HepG2 (cell line): ENCODE measurements around the gene ZDHHC7. TPM values are rescaled to one million over a fixed set of nuclear protein-coding genes. Genes with fewer than 3 reads are reported as not detected.
A peak's percentile ranks its signal among the peaks of the same experiment; 100 is the strongest.

Experiments used
- CAMTA2 ChIP-seq: sonication (generic); formaldehyde crosslinking; IDR thresholded peaks from 2 replicates; pipeline ENCODE4 v1.4.0; 2020; ENCODE audit warnings: mild to moderate bottlenecking, missing genetic modification reagents, borderline replicate concordance
- CEBPG ChIP-seq: IDR thresholded peaks from 2 replicates; pipeline ENCODE4 v1.6.1; 2016
- CERS6 ChIP-seq: sonication (generic); formaldehyde crosslinking; IDR thresholded peaks from 2 replicates; pipeline ENCODE4 v1.5.0; 2020; ENCODE audit warnings: missing genetic modification reagents
- GFI1 ChIP-seq: sonication (generic); formaldehyde crosslinking; IDR thresholded peaks from 2 replicates; pipeline ENCODE4 v1.5.0; 2020; ENCODE audit warnings: missing genetic modification reagents, mild to moderate bottlenecking, borderline replicate concordance
- HNRNPL ChIP-seq: fragments of 200-400 bp; formaldehyde crosslinking; IDR thresholded peaks from 2 replicates; pipeline ENCODE4 v1.6.1; 2017; ENCODE audit warnings: mild to moderate bottlenecking, low read depth, low read length
- MXD3 ChIP-seq: IDR thresholded peaks from 2 replicates; pipeline ENCODE4 v1.6.1; 2016; ENCODE audit warnings: mild to moderate bottlenecking, missing biosample characterization, missing genetic modification reagents
- NCOA1 ChIP-seq: sonication (generic); formaldehyde crosslinking; IDR thresholded peaks from 2 replicates; pipeline ENCODE4 v1.9.0; 2021; ENCODE audit warnings: missing genetic modification reagents
- SNAPC4 ChIP-seq: sonication (generic); formaldehyde crosslinking; IDR thresholded peaks from 2 replicates; pipeline ENCODE4 v1.4.0; 2020; ENCODE audit warnings: mild to moderate bottlenecking, missing genetic modification reagents
- SRY ChIP-seq: sonication (generic); formaldehyde crosslinking; IDR thresholded peaks from 2 replicates; pipeline ENCODE4 v1.8.0; 2022; ENCODE audit warnings: mild to moderate bottlenecking, missing genetic modification reagents
- ZNF124 ChIP-seq: sonication (generic); formaldehyde crosslinking; IDR thresholded peaks from 2 replicates; pipeline ENCODE4 v1.4.0; 2020; ENCODE audit warnings: missing genetic modification reagents
- ZNF326 ChIP-seq: sonication (generic); formaldehyde crosslinking; IDR thresholded peaks from 2 replicates; pipeline ENCODE4 v1.4.0; 2020; ENCODE audit warnings: missing genetic modification reagents, borderline replicate concordance
- ZNF414 ChIP-seq: sonication (generic); formaldehyde crosslinking; IDR thresholded peaks from 2 replicates; pipeline ENCODE4 v1.5.0; 2020; ENCODE audit warnings: missing genetic modification reagents
- ZSCAN12 ChIP-seq: sonication (generic); formaldehyde crosslinking; IDR thresholded peaks from 2 replicates; pipeline ENCODE4 v1.9.0; 2021; ENCODE audit warnings: mild to moderate bottlenecking, missing genetic modification reagents
- polyA plus RNA-seq, 8 experiments: library from polyadenylated mRNA; depleted of rRNA in 3 of 8; stranded (reverse) in 7 of 8; unstranded in 1 of 8; fragments of >200 nt; fragmentation: Illumina TruSeq in 4 of 8; extraction: Trizol in 4 of 8; gene quantifications; 2 replicates each; pipeline versions ENCODE4 v1.2.1 to v1.2.3, GENCODE V29; 2011 to 2016; ENCODE audit warnings: low read depth in 4 of 8, missing spikeins in 1 of 8, mixed read lengths in 1 of 8; ENCODE audit not compliant: insufficient read depth in 1 of 8
- total RNA-seq, 5 experiments: library from RNA; depleted of rRNA; stranded (reverse); fragments of >200 nt; fragmentation: Illumina TruSeq; extraction: Trizol; gene quantifications; 2 replicates each; pipeline ENCODE4 v1.2.3, GENCODE V29; 2016; ENCODE audit warnings: low read depth in 1 of 5

The ZDHHC7 gene
- total and polyA plus RNA-seq, 2 of the 13 experiments (the other 11 are each of a cell fraction or from before 2014, with no cell fraction given), result 46.8 to 67.6 TPM

- TF ChIP-seq SNAPC4 (0 out of 2 replicates have a peak, but pooled peaks have one; percentile 29), ZNF326 (no peak), MXD3 (no peak), CERS6 (CRISPR knock-in tag) (no peak), GFI1 (CRISPR knock-in tag) (no peak), CAMTA2 (CRISPR knock-in tag) (no peak), CEBPG (CRISPR knock-in tag) (no peak), NCOA1 (CRISPR knock-in tag) (no peak), ZNF414 (CRISPR knock-in tag) (peak; percentile 13; the same call in 1 of the 2 replicates), SRY (no peak), ZSCAN12 (no peak), HNRNPL (0 out of 2 replicates have a peak, but pooled peaks have one; percentile 15), ZNF124 (CRISPR knock-in tag) (no peak)
Observed at GRCh38 chr16:84952335-84953189, 58.8 kb downstream of the ZDHHC7 start (continued).
